H1 (cell line): ENCODE measurements around the gene LRRC46. TPM values are rescaled to one million over a fixed set of nuclear protein-coding genes. Genes with fewer than 3 reads are reported as not detected.

Experiments
- CTCF ChIA-PET: fragments of 300-600 bp; sonication (Branson Sonifier 250); formaldehyde crosslinking; loops from one replicate; lab custom pipeline; 2021; ENCODE audit not compliant: partially characterized antibody; lab: Charles Lee
- POLR2A ChIA-PET: fragments of 300-600 bp; sonication (Branson Sonifier 250); formaldehyde crosslinking; loops from one replicate; lab custom pipeline; 2021; ENCODE audit warnings: inconsistent platforms; ENCODE audit not compliant: partially characterized antibody; lab: Charles Lee
- DNase-seq, 2 experiments: peaks; one replicate each; pipeline versions ENCODE4 v3.0.0 to v3.0.0-alpha.2; 2010 to 2022; ENCODE audit warnings: low spot score in 2 of 2, low read depth in 1 of 2, mixed read lengths in 1 of 2
- FAIRE-seq: peaks from 2 replicates; lab custom pipeline; 2011; peaks lifted over from hg19 to GRCh38; lab: Jason Lieb, UNC
- H2AFZ ChIP-seq: 2 replicates; pipeline ENCODE4 v1.8.1; 2012; ENCODE audit warnings: low read length, inconsistent platforms
- H2AK5ac ChIP-seq: 2 replicates; pipeline ENCODE4 v1.6.1; 2013; ENCODE audit warnings: low read depth, low read length
- H2BK120ac ChIP-seq: replicated peaks from 2 replicates; pipeline ENCODE3; 2013; ENCODE audit warnings: low read depth, low read length, inconsistent platforms
- H2BK12ac ChIP-seq: 2 replicates; pipeline ENCODE4 v1.6.1; 2013; ENCODE audit warnings: low read depth, low read length
- H2BK15ac ChIP-seq: 2 replicates; pipeline ENCODE4 v1.6.1; 2013; ENCODE audit warnings: low read length
- H2BK20ac ChIP-seq: 2 replicates; pipeline ENCODE4 v1.6.1; 2013; ENCODE audit warnings: low read length
- H2BK5ac ChIP-seq: 2 replicates; pipeline ENCODE4 v1.6.1; 2013; ENCODE audit warnings: low read depth, low read length
- H3K14ac ChIP-seq: 2 replicates; pipeline ENCODE4 v1.6.1; 2013; ENCODE audit warnings: inconsistent platforms; ENCODE audit not compliant: insufficient read length
- H3K18ac ChIP-seq: 2 replicates; pipeline ENCODE4 v1.6.1; 2013; ENCODE audit warnings: low read length; ENCODE audit errors: extremely low read depth
- H3K23ac ChIP-seq: 2 replicates; pipeline ENCODE4 v1.6.1; 2013; ENCODE audit warnings: inconsistent platforms; ENCODE audit not compliant: insufficient read length
- H3K23me2 ChIP-seq: 2 replicates; pipeline ENCODE4 v1.6.1; 2013; ENCODE audit warnings: low read depth, low read length
- H3K27ac ChIP-seq: 2 replicates; pipeline ENCODE4 v1.6.1; 2011; ENCODE audit warnings: low read depth, low read length, inconsistent platforms
- H3K27me3 ChIP-seq, 4 experiments: replicated peaks in 1 of 4; 1 replicate in 1 of 4; 2 replicates in 3 of 4; pipeline versions ENCODE4 v1.6.1 to v1.8.1; 2011 to 2013; ENCODE audit warnings: low read length in 3 of 4, mild to moderate bottlenecking in 3 of 4, inconsistent platforms in 2 of 4, mixed read lengths in 2 of 4, moderate library complexity in 1 of 4; ENCODE audit not compliant: control insufficient read depth in 3 of 4, insufficient read depth in 3 of 4; ENCODE audit errors: extremely low read depth in 1 of 4
- H3K36me3 ChIP-seq, 4 experiments: 2 replicates each; pipeline versions ENCODE4 v1.6.1 to v1.8.1; 2011 to 2013; ENCODE audit warnings: mild to moderate bottlenecking in 4 of 4, low read length in 3 of 4, moderate library complexity in 2 of 4, control low read depth in 1 of 4, inconsistent platforms in 1 of 4; ENCODE audit not compliant: insufficient read depth in 4 of 4, control insufficient read depth in 2 of 4
- H3K4ac ChIP-seq: replicated peaks from 2 replicates; pipeline ENCODE3; 2013; ENCODE audit warnings: low read length, low read depth, mixed read lengths, inconsistent platforms; ENCODE audit not compliant: insufficient read length
- H3K4me1 ChIP-seq, 4 experiments: replicated peaks in 1 of 4; 1 replicate in 1 of 4; 2 replicates in 3 of 4; pipeline versions ENCODE4 v1.6.1 to v1.8.1; 2011 to 2013; ENCODE audit warnings: low read length in 3 of 4, inconsistent platforms in 2 of 4, mixed read lengths in 1 of 4; ENCODE audit not compliant: insufficient read depth in 4 of 4, control insufficient read depth in 3 of 4
- H3K4me2 ChIP-seq, 2 experiments: 2 replicates each; pipeline versions ENCODE4 v1.6.1 to v1.8.1; 2011 to 2013; ENCODE audit warnings: low read depth in 2 of 2, low read length in 2 of 2, control low read depth in 1 of 2, inconsistent platforms in 1 of 2, mild to moderate bottlenecking in 1 of 2; ENCODE audit not compliant: insufficient read depth in 1 of 2
- H3K4me3 ChIP-seq, 4 experiments: fragments of 200-600, 300-600 bp in 1 of 4; sonication (generic), shearing (Covaris generic), sonication (Bioruptor Twin) in 1 of 4; 2 replicates each; pipeline versions ENCODE4 v1.5.1 to v1.8.1; 2011 to 2016; ENCODE audit warnings: low read length in 4 of 4, low read depth in 3 of 4, control low read depth in 2 of 4, inconsistent platforms in 2 of 4, mild to moderate bottlenecking in 2 of 4, mixed read lengths in 1 of 4, moderate library complexity in 1 of 4; ENCODE audit not compliant: insufficient read depth in 2 of 4; ENCODE audit errors: extremely low read depth in 1 of 4
- H3K56ac ChIP-seq: replicated peaks from 2 replicates; pipeline ENCODE3; 2013; ENCODE audit warnings: low read depth, mild to moderate bottlenecking, mixed read lengths, low read length, inconsistent platforms; ENCODE audit not compliant: insufficient read length
- H3K79me1 ChIP-seq: 2 replicates; pipeline ENCODE4 v1.6.1; 2013; ENCODE audit warnings: low read depth, low read length, control low read depth
- H3K79me2 ChIP-seq, 2 experiments: 2 replicates each; pipeline versions ENCODE4 v1.6.1 to v1.8.1; 2012 to 2013; ENCODE audit warnings: low read length in 2 of 2, mild to moderate bottlenecking in 2 of 2, inconsistent platforms in 1 of 2; ENCODE audit not compliant: insufficient read depth in 2 of 2, control insufficient read depth in 1 of 2
- H3K9ac ChIP-seq, 4 experiments: replicated peaks in 1 of 4; 1 replicate in 1 of 4; 2 replicates in 3 of 4; pipeline versions ENCODE4 v1.6.1 to v1.8.1; 2011 to 2013; ENCODE audit warnings: low read depth in 3 of 4, low read length in 3 of 4, control low read depth in 2 of 4, mild to moderate bottlenecking in 2 of 4, moderate library complexity in 2 of 4, inconsistent platforms in 1 of 4; ENCODE audit errors: extremely low read depth in 1 of 4
- H3K9me3 ChIP-seq, 2 experiments: 2 replicates each; pipeline versions ENCODE4 v1.6.1 to v1.8.1; 2012 to 2013; ENCODE audit warnings: mild to moderate bottlenecking in 2 of 2, moderate library complexity in 2 of 2, control low read depth in 1 of 2, inconsistent platforms in 1 of 2, low read depth in 1 of 2, low read length in 1 of 2, mixed read lengths in 1 of 2; ENCODE audit not compliant: insufficient read depth in 2 of 2
- H4K20me1 ChIP-seq, 2 experiments: replicated peaks in 1 of 2; 2 replicates each; pipeline versions ENCODE3 to v1.8.1; 2011 to 2013; ENCODE audit warnings: inconsistent platforms in 2 of 2, low read length in 2 of 2, mild to moderate bottlenecking in 1 of 2; ENCODE audit not compliant: insufficient read depth in 2 of 2, control insufficient read depth in 1 of 2
- H4K5ac ChIP-seq: 2 replicates; pipeline ENCODE4 v1.6.1; 2013; ENCODE audit warnings: low read length, low read depth, mixed read lengths, inconsistent platforms; ENCODE audit not compliant: insufficient read length
- H4K8ac ChIP-seq: 2 replicates; pipeline ENCODE4 v1.8.0; 2013; ENCODE audit warnings: mild to moderate bottlenecking, moderate library complexity, low read length, inconsistent platforms; ENCODE audit not compliant: insufficient read depth; ENCODE audit errors: extremely low read depth
- H4K91ac ChIP-seq: replicated peaks from 2 replicates; pipeline ENCODE3; 2013; ENCODE audit warnings: low read length, mixed read lengths, inconsistent platforms; ENCODE audit not compliant: insufficient read length
- ASH2L ChIP-seq: fragments of 200-600, 300-600 bp; sonication (generic); IDR thresholded peaks from one replicate; pipeline ENCODE4 v1.7.1; 2017; ENCODE audit warnings: low read length
- CEBPB ChIP-seq: IDR thresholded peaks from 2 replicates; pipeline ENCODE4 v1.6.1; 2012; ENCODE audit warnings: low read depth, low read length
- HDAC2 ChIP-seq, 2 experiments: fragments of 300-600 bp in 1 of 2; sonication (generic) in 1 of 2; IDR thresholded peaks; 2 replicates each; pipeline ENCODE4 v1.6.1; 2011 to 2012; ENCODE audit warnings: low read depth in 2 of 2, low read length in 2 of 2, mild to moderate bottlenecking in 2 of 2, moderate library complexity in 2 of 2, borderline replicate concordance in 1 of 2, inconsistent platforms in 1 of 2
- KDM5A ChIP-seq: fragments of 200-600 bp; IDR thresholded peaks from 2 replicates; pipeline ENCODE4 v1.7.1; 2012; ENCODE audit warnings: mild to moderate bottlenecking, low read length, inconsistent platforms, mixed read lengths
- NANOG ChIP-seq: IDR thresholded peaks from 2 replicates; pipeline ENCODE4 v1.6.1; 2011; ENCODE audit warnings: low read length, low read depth, mild to moderate bottlenecking, inconsistent platforms; ENCODE audit not compliant: insufficient read depth, poor library complexity, severe bottlenecking
- PHF8 ChIP-seq: fragments of 200-600 bp; sonication (generic); conservative IDR thresholded peaks from 2 replicates; pipeline ENCODE4 v1.7.1; 2012; ENCODE audit warnings: low read depth, mild to moderate bottlenecking, inconsistent platforms, low read length, moderate library complexity
- SIX5 ChIP-seq: IDR thresholded peaks from 2 replicates; pipeline ENCODE4 v1.6.1; 2011; ENCODE audit warnings: mild to moderate bottlenecking, low read depth, low read length
- WGBS, 2 experiments: shearing (Covaris generic) in 1 of 2; methylation state at CpG; one replicate each; pipeline versions ENCODE4 v1.1.6 to v1.1.7; 2013 to 2015; ENCODE audit warnings: low lambda C conversion rate in 2 of 2, mixed read lengths in 2 of 2, inconsistent platforms in 1 of 2, low coverage in 1 of 2, missing lambda C conversion rate in 1 of 2; ENCODE audit not compliant: insufficient replicate concordance in 2 of 2, insufficient coverage in 1 of 2, insufficient read length in 1 of 2; ENCODE audit errors: extremely low coverage in 1 of 2, missing lambda C conversion rate in 1 of 2; 5-methylcytosine and 5-hydroxymethylcytosine counted together
- polyA plus RNA-seq, 7 experiments: library from polyadenylated mRNA; depleted of rRNA in 3 of 7; stranded (reverse) in 5 of 7; unstranded in 2 of 7; fragments of >200 nt in 5 of 7; fragments of 200-250 nt in 2 of 7; gene quantifications; 1 replicate in 5 of 7; 2 replicates in 1 of 7; 4 replicates in 1 of 7; pipeline versions ENCODE4 v1.2.1 to v1.2.3, GENCODE V29; 2011 to 2013; ENCODE audit warnings: missing spikeins in 2 of 7, mixed read lengths in 2 of 7
- total RNA-seq: library from RNA; stranded (reverse); fragmentation: NEBNext Ultra II Directional; extraction: Animal tissue kit (Norgen Biotek cat#: 25700); gene quantifications from 2 replicates; pipeline ENCODE4 v1.2.1, GENCODE V29; 2021
- TF ChIP-seq, protein P1 (sequence below): IDR thresholded peaks from 2 replicates; pipeline ENCODE4 v1.6.1; 2012; ENCODE audit warnings: low read length, inconsistent platforms
- TF ChIP-seq, protein P2 (sequence below): IDR thresholded peaks from 2 replicates; pipeline ENCODE4 v1.6.1; 2012; ENCODE audit warnings: inconsistent platforms

LRRC46 gene
- total and polyA plus RNA-seq, 2 of the 8 experiments (the other 6 are each of a cell fraction or from before 2014, with no cell fraction given): 0.18 TPM; not detected in 1

DNA sequence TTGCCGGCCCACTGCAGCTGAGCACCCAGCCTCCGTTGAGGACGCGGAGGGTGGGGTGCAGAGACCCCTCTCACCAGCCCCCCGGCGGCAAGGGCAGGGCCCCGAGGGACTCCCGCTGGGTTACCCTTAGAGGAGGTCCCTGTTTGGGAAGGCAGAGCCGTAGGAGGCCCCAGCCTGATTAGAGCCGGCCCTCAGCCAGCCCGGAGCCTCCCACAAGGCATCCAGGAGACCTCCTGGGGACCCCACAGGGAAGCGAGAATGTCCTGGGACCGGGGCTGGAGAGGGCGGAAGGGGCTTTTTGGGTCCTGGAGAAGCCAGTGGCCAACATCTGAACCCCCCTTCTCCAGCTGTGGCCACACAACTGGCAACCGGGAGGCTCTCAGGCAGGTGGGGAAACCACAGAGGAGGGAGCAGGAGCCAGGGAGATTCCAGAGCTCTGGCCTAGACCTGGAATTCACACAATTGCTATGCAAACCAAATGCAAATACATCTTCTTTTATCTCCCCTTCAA is 41.2 kb downstream of the LRRC46 start:
- Histone ChIP-seq H4K5ac (peak overlapping the region; percentile 7), H3K79me1 (no peaks in the 10 kb centered on the region), H2AFZ (no peak overlapping the region), H2BK15ac (no peak overlapping the region), H4K20me1 (no peaks in the 10 kb centered on the region), H3K9ac (no peak overlapping the region), H3K27me3 (peaks cover 3 to 25% (median 17%) of the 10 kb centered on the region in 4 experiments; a peak in 5 of 7 replicates), H2AK5ac (0 out of 2 replicates have a peak overlapping the region, but pooled peaks have one; percentile 39), H3K4me2 (peak overlapping the region; percentile 88 to 90), H3K27ac (no peak overlapping the region), H3K36me3 (no peaks in the 10 kb centered on the region), H3K79me2 (no peaks in the 10 kb centered on the region), H3K23me2 (peaks cover 4% of the 10 kb centered on the region; the same call in 1 of the 2 replicates), H3K9me3 (no peaks in the 10 kb centered on the region), H4K91ac (no peak overlapping the region), H4K8ac (peak overlapping the region; percentile 76; the same call in 1 of the 2 replicates), H3K4ac (no peak overlapping the region), H3K4me1 (peaks cover 21 to 44% (median 28%) of the 10 kb centered on the region in 4 experiments), H2BK120ac (no peak overlapping the region), H3K14ac (no peak overlapping the region), H2BK12ac (0 out of 2 replicates have a peak overlapping the region, but pooled peaks have one; percentile 27), H2BK5ac (0 out of 2 replicates have a peak overlapping the region, but pooled peaks have one; percentile 21), H3K23ac (no peak overlapping the region), H2BK20ac (no peak overlapping the region), H3K18ac (no peak overlapping the region; the same call in 1 of the 2 replicates), H3K4me3 (peak overlapping the region; percentile 34 to 57 (median 47)), H3K56ac (no peak overlapping the region)
- FAIRE-seq: peak; percentile 45
- ChIA-PET POLR2A (interaction anchor here (0.8 to 3.6 kb wide), 8 partner anchors 10 to 28 kb away, joined by 5 to 17 read pairs (median 6); partner anchors contain the start of genes SP2 and SP6), CTCF (interaction anchor here (0.7 to 10.7 kb wide), 8 partner anchors 10 to 23 kb away, joined by 3 to 257 read pairs (median 6); partner anchors contain the start of genes SCRN2, SP2 and SP6)
- 4% methylated on average over 15 of the region's 15 CpGs; no CpG with 5 or more reads in 1 of the 2 experiments for WGBS, 2 experiments
- peak in 1 of 2 experiments; percentile 79 for DNase-seq
- no peak for TF ChIP-seq NANOG
- TF ChIP-seq, protein P1, sequence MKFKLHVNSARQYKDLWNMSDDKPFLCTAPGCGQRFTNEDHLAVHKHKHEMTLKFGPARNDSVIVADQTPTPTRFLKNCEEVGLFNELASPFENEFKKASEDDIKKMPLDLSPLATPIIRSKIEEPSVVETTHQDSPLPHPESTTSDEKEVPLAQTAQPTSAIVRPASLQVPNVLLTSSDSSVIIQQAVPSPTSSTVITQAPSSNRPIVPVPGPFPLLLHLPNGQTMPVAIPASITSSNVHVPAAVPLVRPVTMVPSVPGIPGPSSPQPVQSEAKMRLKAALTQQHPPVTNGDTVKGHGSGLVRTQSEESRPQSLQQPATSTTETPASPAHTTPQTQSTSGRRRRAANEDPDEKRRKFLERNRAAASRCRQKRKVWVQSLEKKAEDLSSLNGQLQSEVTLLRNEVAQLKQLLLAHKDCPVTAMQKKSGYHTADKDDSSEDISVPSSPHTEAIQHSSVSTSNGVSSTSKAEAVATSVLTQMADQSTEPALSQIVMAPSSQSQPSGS: no peak
- TF ChIP-seq, protein P2, sequence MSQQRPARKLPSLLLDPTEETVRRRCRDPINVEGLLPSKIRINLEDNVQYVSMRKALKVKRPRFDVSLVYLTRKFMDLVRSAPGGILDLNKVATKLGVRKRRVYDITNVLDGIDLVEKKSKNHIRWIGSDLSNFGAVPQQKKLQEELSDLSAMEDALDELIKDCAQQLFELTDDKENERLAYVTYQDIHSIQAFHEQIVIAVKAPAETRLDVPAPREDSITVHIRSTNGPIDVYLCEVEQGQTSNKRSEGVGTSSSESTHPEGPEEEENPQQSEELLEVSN: no peak
- no peak for TF ChIP-seq CEBPB
- TF ChIP-seq KDM5A: no peak
- TF ChIP-seq HDAC2 (IDR thresholded peaks at IDR 0.05; ENCODE audit: borderline replicate concordance in 1 of 2, low read depth in 2 of 2, low read length in 2 of 2): no peak; a peak in 1 of 4 replicates
- TF ChIP-seq PHF8: 0 out of 2 replicates have a peak, but pooled peaks have one; percentile 25
- TF ChIP-seq ASH2L: peak; percentile 52
- no peak for TF ChIP-seq SIX5
